SK-N-SH treated with all-trans-retinoic acid at 6 μM for 48 hours (cell line): ENCODE results near the gene TSC2.

Experiments used
- ATAC-seq: fragments of 200-7000 bp; cut with Tn5 transposase; 3 replicates; pipeline ENCODE4 v1.9.1; 2020; ENCODE audit warnings: mild to moderate bottlenecking, moderate library complexity
- ARNTL ChIP-seq: fragments of 450-650 bp; formaldehyde crosslinking; IDR thresholded peaks from 2 replicates; pipeline ENCODE4 v1.5.0; 2020; ENCODE audit warnings: low read depth, mild to moderate bottlenecking, moderate library complexity, borderline replicate concordance
- BACH2 ChIP-seq: fragments of 250-450 bp; sonication (Bioruptor Pico); IDR thresholded peaks from 2 replicates; pipeline ENCODE4 v1.9.0; 2021; ENCODE audit warnings: mild to moderate bottlenecking, borderline replicate concordance
- CSDC2 ChIP-seq: fragments of 250-450 bp; sonication (Bioruptor Pico); IDR thresholded peaks from 2 replicates; pipeline ENCODE4 v1.5.0; 2020; ENCODE audit warnings: mild to moderate bottlenecking, moderate library complexity
- ESRRG ChIP-seq: fragments of 250-450 bp; sonication (Bioruptor Pico); IDR thresholded peaks from 2 replicates; pipeline ENCODE4 v1.6.1; 2021; ENCODE audit warnings: mild to moderate bottlenecking
- GLIS3 ChIP-seq: fragments of 250-450 bp; sonication (Bioruptor Pico); IDR thresholded peaks from 2 replicates; pipeline ENCODE4 v1.5.0; 2020; ENCODE audit warnings: mild to moderate bottlenecking, moderate library complexity
- ISL1 ChIP-seq: fragments of 250-450 bp; sonication (Bioruptor Pico); IDR thresholded peaks from 2 replicates; pipeline ENCODE4 v2.1.2; 2022; ENCODE audit warnings: mild to moderate bottlenecking, moderate library complexity
- OSR1 ChIP-seq: fragments of 250-450 bp; sonication (Bioruptor Pico); IDR thresholded peaks from 2 replicates; pipeline ENCODE4 v1.8.0; 2022; ENCODE audit warnings: moderate library complexity, mild to moderate bottlenecking, inconsistent platforms
- PPARA ChIP-seq: fragments of 250-450 bp; sonication (Bioruptor Pico); IDR thresholded peaks from 2 replicates; pipeline ENCODE4 v1.5.0; 2020; ENCODE audit warnings: mild to moderate bottlenecking, borderline replicate concordance
- RARB ChIP-seq: fragments of 250-450 bp; sonication (Bioruptor Pico); IDR thresholded peaks from 2 replicates; pipeline ENCODE4 v1.8.0; 2021; ENCODE audit warnings: mild to moderate bottlenecking, moderate library complexity
- SNAI2 ChIP-seq: fragments of 250-450 bp; sonication (Bioruptor Pico); IDR thresholded peaks from 2 replicates; pipeline ENCODE4 v1.5.0; 2020; ENCODE audit warnings: mild to moderate bottlenecking, moderate library complexity
- TCF4 ChIP-seq: fragments of 250-450 bp; sonication (Bioruptor Pico); IDR thresholded peaks from 2 replicates; pipeline ENCODE4 v1.8.0; 2021; ENCODE audit warnings: mild to moderate bottlenecking, moderate library complexity, borderline replicate concordance
- TOX ChIP-seq: fragments of 250-450 bp; sonication (Bioruptor Pico); IDR thresholded peaks from 2 replicates; pipeline ENCODE4 v1.8.0; 2021; ENCODE audit warnings: mild to moderate bottlenecking, moderate library complexity, borderline replicate concordance
- ZC3H10 ChIP-seq: fragments of 250-450 bp; sonication (Bioruptor Pico); IDR thresholded peaks from 2 replicates; pipeline ENCODE4 v1.5.1; 2021; ENCODE audit warnings: mild to moderate bottlenecking, moderate library complexity
- ZFP3 ChIP-seq: fragments of 250-450 bp; sonication (Bioruptor Pico); IDR thresholded peaks from 2 replicates; pipeline ENCODE4 v1.5.0; 2020; ENCODE audit warnings: mild to moderate bottlenecking, moderate library complexity
- ZFP30 ChIP-seq: fragments of 450-650 bp; formaldehyde crosslinking; IDR thresholded peaks from 2 replicates; pipeline ENCODE4 v1.5.0; 2022; ENCODE audit warnings: mild to moderate bottlenecking, moderate library complexity
- ZNF565 ChIP-seq: fragments of 450-650 bp; formaldehyde crosslinking; conservative IDR thresholded peaks from 2 replicates; pipeline ENCODE4 v1.5.0; 2020; ENCODE audit warnings: low read depth, mild to moderate bottlenecking, moderate library complexity
- ZNF8 ChIP-seq: fragments of 450-650 bp; formaldehyde crosslinking; IDR thresholded peaks from 2 replicates; pipeline ENCODE4 v1.5.0; 2020; ENCODE audit warnings: mild to moderate bottlenecking, moderate library complexity
- TF ChIP-seq, protein P1 (sequence below): fragments of 250-450 bp; sonication (Bioruptor Pico); IDR thresholded peaks from 2 replicates; pipeline ENCODE4 v1.8.0; 2021; ENCODE audit warnings: low read depth, mild to moderate bottlenecking, moderate library complexity, borderline replicate concordance
- TF ChIP-seq, protein P2 (sequence below): fragments of 250-450 bp; sonication (Bioruptor Pico); IDR thresholded peaks from 2 replicates; pipeline ENCODE4 v1.5.1; 2021; ENCODE audit warnings: mild to moderate bottlenecking, moderate library complexity
- TF ChIP-seq, protein P3 (sequence below): fragments of 250-450 bp; sonication (Bioruptor Pico); IDR thresholded peaks from 2 replicates; pipeline ENCODE4 v1.5.1; 2020; ENCODE audit warnings: low read depth, mild to moderate bottlenecking, moderate library complexity

The TSC2 gene

DNA sequence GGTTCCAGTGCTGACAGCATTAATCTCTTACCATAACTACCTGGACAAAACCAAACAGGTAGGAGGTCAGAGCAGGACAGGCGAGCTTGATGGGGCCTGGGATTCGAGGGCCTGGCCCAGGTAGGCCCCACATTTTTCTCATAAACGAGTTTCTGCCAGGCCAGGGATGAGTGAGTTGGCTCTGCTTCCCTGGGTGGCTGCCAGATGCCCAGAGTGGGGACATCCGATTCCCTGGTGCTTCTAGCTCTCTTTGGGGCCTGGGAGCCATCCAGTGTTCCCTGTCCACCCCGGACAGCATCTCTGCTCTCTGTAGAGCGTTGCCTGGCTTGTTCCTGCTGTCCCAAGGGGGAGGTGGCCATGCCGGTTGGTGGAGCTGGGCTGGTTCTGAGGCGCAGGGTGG, 25.1 kb downstream of the TSC2 start:
- TF ChIP-seq TOX (CRISPR knock-in tag) (no peak), ARNTL (CRISPR knock-in tag) (no peak), GLIS3 (no peak), PPARA (no peak)
- TF ChIP-seq, protein P1, sequence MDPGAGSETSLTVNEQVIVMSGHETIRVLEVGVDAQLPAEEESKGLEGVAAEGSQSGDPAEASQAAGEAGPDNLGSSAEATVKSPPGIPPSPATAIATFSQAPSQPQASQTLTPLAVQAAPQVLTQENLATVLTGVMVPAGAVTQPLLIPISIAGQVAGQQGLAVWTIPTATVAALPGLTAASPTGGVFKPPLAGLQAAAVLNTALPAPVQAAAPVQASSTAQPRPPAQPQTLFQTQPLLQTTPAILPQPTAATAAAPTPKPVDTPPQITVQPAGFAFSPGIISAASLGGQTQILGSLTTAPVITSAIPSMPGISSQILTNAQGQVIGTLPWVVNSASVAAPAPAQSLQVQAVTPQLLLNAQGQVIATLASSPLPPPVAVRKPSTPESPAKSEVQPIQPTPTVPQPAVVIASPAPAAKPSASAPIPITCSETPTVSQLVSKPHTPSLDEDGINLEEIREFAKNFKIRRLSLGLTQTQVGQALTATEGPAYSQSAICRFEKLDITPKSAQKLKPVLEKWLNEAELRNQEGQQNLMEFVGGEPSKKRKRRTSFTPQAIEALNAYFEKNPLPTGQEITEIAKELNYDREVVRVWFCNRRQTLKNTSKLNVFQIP (CRISPR knock-in tag) = no peak
- no peak for ATAC-seq

DNA sequence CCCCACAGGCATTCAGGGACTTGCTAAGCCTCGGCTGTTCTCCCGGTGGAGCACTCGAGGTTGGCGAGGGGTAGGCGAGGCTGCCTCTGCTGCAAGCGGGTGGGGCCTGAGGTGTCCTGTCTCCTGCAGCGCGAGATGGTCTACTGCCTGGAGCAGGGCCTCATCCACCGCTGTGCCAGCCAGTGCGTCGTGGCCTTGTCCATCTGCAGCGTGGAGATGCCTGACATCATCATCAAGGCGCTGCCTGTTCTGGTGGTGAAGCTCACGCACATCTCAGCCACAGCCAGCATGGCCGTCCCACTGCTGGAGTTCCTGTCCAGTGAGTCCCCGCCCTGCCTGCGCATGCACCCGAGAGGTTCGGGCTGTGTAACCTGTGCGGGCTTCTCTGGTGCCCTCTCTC, 26.3 kb downstream of the TSC2 start:
- TF ChIP-seq, protein P2, sequence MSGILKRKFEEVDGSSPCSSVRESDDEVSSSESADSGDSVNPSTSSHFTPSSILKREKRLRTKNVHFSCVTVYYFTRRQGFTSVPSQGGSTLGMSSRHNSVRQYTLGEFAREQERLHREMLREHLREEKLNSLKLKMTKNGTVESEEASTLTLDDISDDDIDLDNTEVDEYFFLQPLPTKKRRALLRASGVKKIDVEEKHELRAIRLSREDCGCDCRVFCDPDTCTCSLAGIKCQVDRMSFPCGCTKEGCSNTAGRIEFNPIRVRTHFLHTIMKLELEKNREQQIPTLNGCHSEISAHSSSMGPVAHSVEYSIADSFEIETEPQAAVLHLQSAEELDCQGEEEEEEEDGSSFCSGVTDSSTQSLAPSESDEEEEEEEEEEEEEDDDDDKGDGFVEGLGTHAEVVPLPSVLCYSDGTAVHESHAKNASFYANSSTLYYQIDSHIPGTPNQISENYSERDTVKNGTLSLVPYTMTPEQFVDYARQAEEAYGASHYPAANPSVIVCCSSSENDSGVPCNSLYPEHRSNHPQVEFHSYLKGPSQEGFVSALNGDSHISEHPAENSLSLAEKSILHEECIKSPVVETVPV (CRISPR knock-in tag) = no peak
- no peak for TF ChIP-seq TOX (CRISPR knock-in tag)
- no peak for TF ChIP-seq ISL1 (CRISPR knock-in tag)
- no peak for TF ChIP-seq RARB (CRISPR knock-in tag)
- no peak for TF ChIP-seq ZC3H10 (CRISPR knock-in tag)
- TF ChIP-seq BACH2 = no peak
- no peak for TF ChIP-seq ZNF8 (CRISPR knock-in tag)
- TF ChIP-seq SNAI2 (CRISPR knock-in tag) = no peak
- TF ChIP-seq PPARA = no peak
- TF ChIP-seq, protein P1 (CRISPR knock-in tag) = no peak
- no peak for TF ChIP-seq ZFP30 (CRISPR knock-in tag)
- no peak for TF ChIP-seq GLIS3
- TF ChIP-seq CSDC2 = no peak
- TF ChIP-seq, protein P3, sequence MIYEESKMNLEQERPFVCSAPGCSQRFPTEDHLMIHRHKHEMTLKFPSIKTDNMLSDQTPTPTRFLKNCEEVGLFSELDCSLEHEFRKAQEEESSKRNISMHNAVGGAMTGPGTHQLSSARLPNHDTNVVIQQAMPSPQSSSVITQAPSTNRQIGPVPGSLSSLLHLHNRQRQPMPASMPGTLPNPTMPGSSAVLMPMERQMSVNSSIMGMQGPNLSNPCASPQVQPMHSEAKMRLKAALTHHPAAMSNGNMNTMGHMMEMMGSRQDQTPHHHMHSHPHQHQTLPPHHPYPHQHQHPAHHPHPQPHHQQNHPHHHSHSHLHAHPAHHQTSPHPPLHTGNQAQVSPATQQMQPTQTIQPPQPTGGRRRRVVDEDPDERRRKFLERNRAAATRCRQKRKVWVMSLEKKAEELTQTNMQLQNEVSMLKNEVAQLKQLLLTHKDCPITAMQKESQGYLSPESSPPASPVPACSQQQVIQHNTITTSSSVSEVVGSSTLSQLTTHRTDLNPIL (CRISPR knock-in tag) = no peak
- TF ChIP-seq ARNTL (CRISPR knock-in tag) = no peak
- TF ChIP-seq TCF4 = no peak
- TF ChIP-seq ESRRG (CRISPR knock-in tag) = no peak
- no peak for TF ChIP-seq ZNF565 (CRISPR knock-in tag)
- TF ChIP-seq OSR1 (CRISPR knock-in tag) = no peak
- no peak for TF ChIP-seq ZFP3 (CRISPR knock-in tag)
- ATAC-seq = no peak

DNA sequence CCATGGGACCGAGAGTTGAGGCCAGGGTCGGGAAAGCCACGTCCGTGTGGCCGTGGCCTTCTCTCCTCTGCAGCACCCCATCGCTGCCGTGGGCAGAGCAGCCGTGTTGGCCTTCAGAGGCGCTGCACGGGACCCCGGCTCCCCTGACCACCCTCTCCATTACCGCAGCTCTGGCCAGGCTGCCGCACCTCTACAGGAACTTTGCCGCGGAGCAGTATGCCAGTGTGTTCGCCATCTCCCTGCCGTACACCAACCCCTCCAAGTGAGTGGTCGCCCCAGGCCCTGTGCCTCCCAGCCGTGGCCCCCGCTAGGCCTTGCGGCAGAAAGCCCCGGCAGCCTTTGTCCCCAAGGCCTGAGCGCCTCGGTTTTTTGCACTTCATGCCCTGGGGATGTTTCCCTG, 27.8 kb downstream of the TSC2 start:
- ATAC-seq = no peak
- TF ChIP-seq ESRRG (CRISPR knock-in tag) (no peak), OSR1 (CRISPR knock-in tag) (no peak)
- TF ChIP-seq, all 23 proteins: peak for 0

DNA sequence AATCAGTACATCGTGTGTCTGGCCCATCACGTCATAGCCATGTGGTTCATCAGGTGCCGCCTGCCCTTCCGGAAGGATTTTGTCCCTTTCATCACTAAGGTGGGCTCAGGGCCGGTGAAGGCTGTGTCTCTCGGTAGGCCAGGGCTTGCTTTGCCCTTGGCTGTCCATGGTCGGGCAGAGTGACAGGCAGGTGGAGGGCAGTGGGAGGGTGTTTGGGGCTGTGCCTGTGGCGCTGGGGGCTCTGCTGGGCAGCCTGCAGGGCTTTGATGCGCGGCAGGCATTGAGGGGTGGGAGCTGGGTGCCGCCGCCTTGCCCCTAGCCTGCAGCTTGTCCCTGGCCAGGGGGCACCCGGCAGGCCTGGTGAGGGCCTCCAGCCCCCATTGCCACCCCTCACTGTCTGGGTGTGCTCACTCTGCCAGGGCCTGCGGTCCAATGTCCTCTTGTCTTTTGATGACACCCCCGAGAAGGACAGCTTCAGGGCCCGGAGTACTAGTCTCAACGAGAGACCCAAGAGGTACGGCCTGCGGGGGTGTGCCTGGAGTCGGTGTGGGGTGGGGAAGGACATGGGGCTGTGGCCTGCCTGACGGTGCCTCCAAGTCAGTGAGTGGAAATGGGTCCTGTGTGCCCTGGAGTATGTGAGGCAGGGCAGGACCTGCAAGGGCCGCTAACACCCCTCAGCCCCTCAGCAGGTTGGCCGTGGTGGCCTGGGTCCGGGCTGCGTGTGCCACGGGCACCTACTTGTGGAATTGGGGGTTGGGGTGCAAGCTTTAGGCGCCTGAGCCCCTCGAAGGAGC, 28.5 kb downstream of the TSC2 start:
- TF ChIP-seq, protein P3 (CRISPR knock-in tag) = no peak
- no peak for ATAC-seq
